Fibroblast of lung (primary cell): ENCODE measurements around the gene SLC22A7. TPM values are rescaled to one million over a fixed set of nuclear protein-coding genes. Genes with fewer than 3 reads are reported as not detected.

Source experiments
- DNase-seq, 2 donors: peaks; one replicate each; pipeline versions ENCODE4 v3.0.0 to v3.0.0-alpha.2; 2010; ENCODE audit warnings: low read depth in 2 of 2
- H2AFZ ChIP-seq: 2 replicates; pipeline ENCODE4 v1.5.1; 2012; ENCODE audit warnings: low read length, control low read depth, inconsistent platforms
- H3K27ac ChIP-seq: 2 replicates; pipeline ENCODE4 v1.5.1; 2011; ENCODE audit warnings: low read length, control low read depth; ENCODE audit not compliant: insufficient read depth
- H3K27me3 ChIP-seq: 2 replicates; pipeline ENCODE4 v1.5.1; 2011; ENCODE audit warnings: mild to moderate bottlenecking, low read length; ENCODE audit not compliant: control insufficient read depth, insufficient read depth
- H3K36me3 ChIP-seq: 2 replicates; pipeline ENCODE4 v1.5.1; 2011; ENCODE audit warnings: low read length; ENCODE audit not compliant: control insufficient read depth, insufficient read depth
- H3K4me1 ChIP-seq: 2 replicates; pipeline ENCODE4 v1.5.1; 2011; ENCODE audit warnings: low read length; ENCODE audit not compliant: control insufficient read depth, insufficient read depth; ENCODE audit errors: extremely low read depth
- H3K4me2 ChIP-seq: 2 replicates; pipeline ENCODE4 v1.5.1; 2011; ENCODE audit warnings: low read length, control low read depth; ENCODE audit not compliant: insufficient read depth; ENCODE audit errors: extremely low read depth
- H3K4me3 ChIP-seq, 4 experiments: fragments of 200-600 bp in 1 of 4; sonication (generic) in 1 of 4; replicated peaks in 1 of 4; 2 replicates each; pipeline ENCODE4 v1.5.1; 2011 to 2016; ENCODE audit warnings: low read length in 4 of 4, low read depth in 3 of 4, mild to moderate bottlenecking in 3 of 4, control low read depth in 2 of 4, inconsistent platforms in 1 of 4, mixed read lengths in 1 of 4; ENCODE audit not compliant: insufficient read depth in 1 of 4; ENCODE audit errors: control extremely low read depth in 1 of 4
- H3K79me2 ChIP-seq: 2 replicates; pipeline ENCODE4 v1.5.1; 2012; ENCODE audit warnings: mild to moderate bottlenecking, low read length, inconsistent platforms; ENCODE audit not compliant: control insufficient read depth, insufficient read depth
- H3K9ac ChIP-seq: 2 replicates; pipeline ENCODE4 v1.5.1; 2011; ENCODE audit warnings: mild to moderate bottlenecking, low read length, control low read depth; ENCODE audit not compliant: insufficient read depth
- H3K9me3 ChIP-seq: 2 replicates; pipeline ENCODE4 v1.5.1; 2012; ENCODE audit warnings: low read depth, low read length; ENCODE audit not compliant: control insufficient read depth, insufficient read depth
- H4K20me1 ChIP-seq: 2 replicates; pipeline ENCODE4 v1.5.1; 2011; ENCODE audit warnings: low read length; ENCODE audit not compliant: control insufficient read depth, insufficient read depth; ENCODE audit errors: extremely low read depth
- CTCF ChIP-seq, 2 donors: IDR thresholded peaks in 1 of 2; conservative IDR thresholded peaks in 1 of 2; 1 replicate in 1 of 2; 2 replicates in 1 of 2; pipeline ENCODE4 v1.5.1; 2011 to 2012; ENCODE audit warnings: low read length in 2 of 2, control low read depth in 1 of 2, inconsistent platforms in 1 of 2, low read depth in 1 of 2, mild to moderate bottlenecking in 1 of 2
- EZH2 ChIP-seq: IDR thresholded peaks from 2 replicates; pipeline ENCODE4 v1.5.1; 2012; ENCODE audit warnings: low read length, control low read depth, mild to moderate bottlenecking; ENCODE audit errors: missing control alignments
- polyA plus RNA-seq, 2 donors: library from polyadenylated mRNA; depleted of rRNA in 1 of 2; stranded (reverse) in 1 of 2; unstranded in 1 of 2; fragments of >200 nt; gene quantifications; 2 replicates each; pipeline ENCODE4 v1.2.1, GENCODE V29; 2011 to 2012; ENCODE audit warnings: missing spikeins in 1 of 2
- total RNA-seq: library from RNA; depleted of rRNA; stranded (reverse); fragments of >200 nt; gene quantifications from 2 replicates; pipeline ENCODE4 v1.2.1, GENCODE V29; 2014

The SLC22A7 gene
- total and polyA plus RNA-seq, 2 donors (not counting 1 experiment from before 2014, with no cell fraction given) = not detected

- no peak for TF ChIP-seq CTCF (conservative IDR thresholded peaks at IDR 0.05 in 1 of 2, IDR thresholded peaks at IDR 0.05 in 1 of 2; ENCODE audit: low read depth in 1 of 2, low read length in 2 of 2)
- TF ChIP-seq EZH2 = no peak
- H3K27ac ChIP-seq = no peak overlapping the region
- no peaks in the 10 kb centered on the region for H3K9me3 ChIP-seq
- H3K79me2 ChIP-seq = no peaks in the 10 kb centered on the region
- DNase-seq = no peak
- peaks cover 24% of the 10 kb centered on the region for H3K27me3 ChIP-seq
- no peaks in the 10 kb centered on the region for H3K4me1 ChIP-seq
- no peaks in the 10 kb centered on the region for H4K20me1 ChIP-seq
- no peaks in the 10 kb centered on the region for H3K36me3 ChIP-seq
- no peak overlapping the region for H2AFZ ChIP-seq
- H3K4me3 ChIP-seq = no peak overlapping the region
- H3K4me2 ChIP-seq = no peak overlapping the region
- no peak overlapping the region for H3K9ac ChIP-seq
These were observed 691 bp downstream of the SLC22A7 start for GRCh38 chr6:43298565-43299337.

GRCh38 chr6:43299338-43300293 lies 1.6 kb downstream of the SLC22A7 start:
- no peak overlapping the region for H2AFZ ChIP-seq
- no peaks in the 10 kb centered on the region for H3K4me1 ChIP-seq
- no peak overlapping the region for H3K9ac ChIP-seq
- H3K79me2 ChIP-seq = no peaks in the 10 kb centered on the region
- no peak overlapping the region for H3K27ac ChIP-seq
- H3K36me3 ChIP-seq = no peaks in the 10 kb centered on the region
- DNase-seq = no peak
- peaks cover 24% of the 10 kb centered on the region for H3K27me3 ChIP-seq
- no peak overlapping the region for H3K4me3 ChIP-seq
- no peak overlapping the region for H3K4me2 ChIP-seq
- no peaks in the 10 kb centered on the region for H4K20me1 ChIP-seq
- TF ChIP-seq EZH2 (no peak), CTCF (conservative IDR thresholded peaks at IDR 0.05 in 1 of 2, IDR thresholded peaks at IDR 0.05 in 1 of 2; ENCODE audit: low read depth in 1 of 2, low read length in 2 of 2) (no peak)
- H3K9me3 ChIP-seq = no peaks in the 10 kb centered on the region
